GM23338 (cell line): ENCODE measurements around the gene FAT1.

Experiments
- CREB1 ChIP-seq: fragments of 250-450 bp; sonication (Bioruptor Pico); IDR thresholded peaks from 2 replicates; pipeline ENCODE4 v1.5.0; 2020; ENCODE audit warnings: low read depth, mild to moderate bottlenecking, moderate library complexity
- CTCF ChIP-seq, 2 experiments: fragments of 200-600 bp in 1 of 2; sonication (generic) in 1 of 2; conservative IDR thresholded peaks; 2 replicates each; pipeline versions ENCODE4 v1.5.1 to v1.6.1; 2016 to 2017; ENCODE audit warnings: antibody characterized with exemption in 2 of 2, low read depth in 2 of 2, mild to moderate bottlenecking in 2 of 2, moderate library complexity in 1 of 2
- ETS1 ChIP-seq: IDR thresholded peaks from 2 replicates; pipeline ENCODE4 v1.6.1; 2016; ENCODE audit warnings: antibody characterized with exemption
- EZH2 ChIP-seq: fragments of 200-600 bp; sonication (generic); IDR thresholded peaks from one replicate; pipeline ENCODE4 v1.8.0; 2017; ENCODE audit warnings: antibody characterized with exemption, mild to moderate bottlenecking, low read depth; ENCODE audit not compliant: unreplicated experiment
- EZH2phosphoT487 ChIP-seq: fragments of 200-600 bp; sonication (generic); IDR thresholded peaks from one replicate; pipeline ENCODE4 v1.8.1; 2018; ENCODE audit warnings: antibody characterized with exemption; ENCODE audit not compliant: unreplicated experiment
- JUNB ChIP-seq: IDR thresholded peaks from one replicate; pipeline ENCODE4 v1.6.1; 2016; ENCODE audit warnings: antibody characterized with exemption; ENCODE audit not compliant: unreplicated experiment
- POLR2AphosphoS5 ChIP-seq: IDR thresholded peaks from 2 replicates; pipeline ENCODE4 v1.6.1; 2016; ENCODE audit warnings: antibody characterized with exemption, low read depth
- TF ChIP-seq, protein P1 (sequence below): fragments of 250-450 bp; sonication (Bioruptor Pico); IDR thresholded peaks from 2 replicates; pipeline ENCODE4 v1.5.0; 2020; ENCODE audit warnings: mild to moderate bottlenecking, moderate library complexity

GRCh38 chr4:186561748-186562147 lies 161.9 kb downstream of the FAT1 start:
- TF ChIP-seq CTCF (conservative IDR thresholded peaks at IDR 0.05; ENCODE audit: low read depth in 2 of 2) (no peak), EZH2 (no peak), POLR2AphosphoS5 (no peak), EZH2phosphoT487 (no peak), JUNB (no peak), CREB1 (CRISPR knock-in tag) (no peak), ETS1 (no peak)
- TF ChIP-seq, protein P1, sequence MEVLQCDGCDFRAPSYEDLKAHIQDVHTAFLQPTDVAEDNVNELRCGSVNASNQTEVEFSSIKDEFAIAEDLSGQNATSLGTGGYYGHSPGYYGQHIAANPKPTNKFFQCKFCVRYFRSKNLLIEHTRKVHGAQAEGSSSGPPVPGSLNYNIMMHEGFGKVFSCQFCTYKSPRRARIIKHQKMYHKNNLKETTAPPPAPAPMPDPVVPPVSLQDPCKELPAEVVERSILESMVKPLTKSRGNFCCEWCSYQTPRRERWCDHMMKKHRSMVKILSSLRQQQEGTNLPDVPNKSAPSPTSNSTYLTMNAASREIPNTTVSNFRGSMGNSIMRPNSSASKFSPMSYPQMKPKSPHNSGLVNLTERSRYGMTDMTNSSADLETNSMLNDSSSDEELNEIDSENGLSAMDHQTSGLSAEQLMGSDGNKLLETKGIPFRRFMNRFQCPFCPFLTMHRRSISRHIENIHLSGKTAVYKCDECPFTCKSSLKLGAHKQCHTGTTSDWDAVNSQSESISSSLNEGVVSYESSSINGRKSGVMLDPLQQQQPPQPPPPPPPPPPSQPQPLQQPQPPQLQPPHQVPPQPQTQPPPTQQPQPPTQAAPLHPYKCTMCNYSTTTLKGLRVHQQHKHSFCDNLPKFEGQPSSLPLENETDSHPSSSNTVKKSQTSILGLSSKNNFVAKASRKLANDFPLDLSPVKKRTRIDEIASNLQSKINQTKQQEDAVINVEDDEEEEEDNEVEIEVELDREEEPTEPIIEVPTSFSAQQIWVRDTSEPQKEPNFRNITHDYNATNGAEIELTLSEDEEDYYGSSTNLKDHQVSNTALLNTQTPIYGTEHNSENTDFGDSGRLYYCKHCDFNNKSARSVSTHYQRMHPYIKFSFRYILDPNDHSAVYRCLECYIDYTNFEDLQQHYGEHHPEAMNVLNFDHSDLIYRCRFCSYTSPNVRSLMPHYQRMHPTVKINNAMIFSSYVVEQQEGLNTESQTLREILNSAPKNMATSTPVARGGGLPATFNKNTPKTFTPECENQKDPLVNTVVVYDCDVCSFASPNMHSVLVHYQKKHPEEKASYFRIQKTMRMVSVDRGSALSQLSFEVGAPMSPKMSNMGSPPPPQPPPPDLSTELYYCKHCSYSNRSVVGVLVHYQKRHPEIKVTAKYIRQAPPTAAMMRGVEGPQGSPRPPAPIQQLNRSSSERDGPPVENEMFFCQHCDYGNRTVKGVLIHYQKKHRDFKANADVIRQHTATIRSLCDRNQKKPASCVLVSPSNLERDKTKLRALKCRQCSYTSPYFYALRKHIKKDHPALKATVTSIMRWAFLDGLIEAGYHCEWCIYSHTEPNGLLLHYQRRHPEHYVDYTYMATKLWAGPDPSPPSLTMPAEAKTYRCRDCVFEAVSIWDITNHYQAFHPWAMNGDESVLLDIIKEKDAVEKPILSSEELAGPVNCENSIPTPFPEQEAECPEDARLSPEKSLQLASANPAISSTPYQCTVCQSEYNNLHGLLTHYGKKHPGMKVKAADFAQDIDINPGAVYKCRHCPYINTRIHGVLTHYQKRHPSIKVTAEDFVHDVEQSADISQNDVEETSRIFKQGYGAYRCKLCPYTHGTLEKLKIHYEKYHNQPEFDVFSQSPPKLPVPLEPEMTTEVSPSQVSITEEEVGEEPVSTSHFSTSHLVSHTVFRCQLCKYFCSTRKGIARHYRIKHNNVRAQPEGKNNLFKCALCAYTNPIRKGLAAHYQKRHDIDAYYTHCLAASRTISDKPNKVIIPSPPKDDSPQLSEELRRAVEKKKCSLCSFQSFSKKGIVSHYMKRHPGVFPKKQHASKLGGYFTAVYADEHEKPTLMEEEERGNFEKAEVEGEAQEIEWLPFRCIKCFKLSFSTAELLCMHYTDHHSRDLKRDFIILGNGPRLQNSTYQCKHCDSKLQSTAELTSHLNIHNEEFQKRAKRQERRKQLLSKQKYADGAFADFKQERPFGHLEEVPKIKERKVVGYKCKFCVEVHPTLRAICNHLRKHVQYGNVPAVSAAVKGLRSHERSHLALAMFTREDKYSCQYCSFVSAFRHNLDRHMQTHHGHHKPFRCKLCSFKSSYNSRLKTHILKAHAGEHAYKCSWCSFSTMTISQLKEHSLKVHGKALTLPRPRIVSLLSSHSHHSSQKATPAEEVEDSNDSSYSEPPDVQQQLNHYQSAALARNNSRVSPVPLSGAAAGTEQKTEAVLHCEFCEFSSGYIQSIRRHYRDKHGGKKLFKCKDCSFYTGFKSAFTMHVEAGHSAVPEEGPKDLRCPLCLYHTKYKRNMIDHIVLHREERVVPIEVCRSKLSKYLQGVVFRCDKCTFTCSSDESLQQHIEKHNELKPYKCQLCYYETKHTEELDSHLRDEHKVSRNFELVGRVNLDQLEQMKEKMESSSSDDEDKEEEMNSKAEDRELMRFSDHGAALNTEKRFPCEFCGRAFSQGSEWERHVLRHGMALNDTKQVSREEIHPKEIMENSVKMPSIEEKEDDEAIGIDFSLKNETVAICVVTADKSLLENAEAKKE (CRISPR knock-in tag): no peak
